ENCODE measurements around the gene IL17RD.
A peak's percentile ranks its signal among the peaks of the same experiment; 100 is the strongest.

IL17RD gene

DNA sequence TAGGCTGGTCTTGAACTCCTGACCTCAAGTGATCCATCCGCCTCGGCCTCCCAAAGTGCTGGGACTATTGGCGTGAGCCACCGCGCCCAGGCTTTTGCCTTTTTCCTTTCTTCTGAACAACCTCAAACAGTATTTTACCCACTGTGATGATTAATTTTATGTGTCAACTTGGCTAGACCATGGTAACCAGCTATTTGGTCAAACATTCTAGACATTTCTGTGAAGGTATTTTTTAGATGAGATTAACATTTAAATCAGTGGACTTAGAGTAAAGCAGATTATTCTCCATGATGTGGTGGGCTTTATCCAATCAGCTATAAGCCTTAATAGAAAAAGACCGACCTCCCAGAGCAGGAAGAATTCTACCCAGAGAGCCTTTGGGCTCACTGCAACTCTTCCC is 98.7 kb downstream of the IL17RD start:
- TF ChIP-seq GATA1 (IDR thresholded peaks at IDR 0.05; ENCODE audit: low read depth, low read length), result no peak
- TF ChIP-seq POLR2A (IDR thresholded peaks at IDR 0.05; ENCODE audit: low read length), result no peak
- no peak for DNase-seq

DNA sequence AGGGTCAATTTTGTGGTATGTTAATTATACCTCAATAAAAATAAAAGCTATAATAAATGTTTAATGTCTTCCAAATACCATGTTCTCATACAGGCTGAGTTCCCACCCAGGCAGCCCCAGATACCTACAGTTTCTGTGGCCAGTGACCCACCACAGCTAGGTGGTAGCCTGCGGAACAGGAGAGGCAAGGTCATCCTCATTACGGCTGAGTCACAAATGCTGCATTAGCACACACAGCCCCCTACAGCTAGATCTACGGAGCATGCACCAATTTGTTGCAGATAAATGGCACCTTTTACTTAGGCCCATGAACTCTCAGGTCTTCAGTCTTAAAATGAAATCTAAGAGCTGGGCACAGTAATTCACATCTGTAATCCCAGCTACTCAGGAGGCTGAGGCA is 99.6 kb downstream of the IL17RD start:
- TF ChIP-seq POLR2A (IDR thresholded peaks at IDR 0.05; ENCODE audit: low read length) (no peak), GATA1 (IDR thresholded peaks at IDR 0.05; ENCODE audit: low read depth, low read length) (no peak)
- DNase-seq, result no peak

DNA sequence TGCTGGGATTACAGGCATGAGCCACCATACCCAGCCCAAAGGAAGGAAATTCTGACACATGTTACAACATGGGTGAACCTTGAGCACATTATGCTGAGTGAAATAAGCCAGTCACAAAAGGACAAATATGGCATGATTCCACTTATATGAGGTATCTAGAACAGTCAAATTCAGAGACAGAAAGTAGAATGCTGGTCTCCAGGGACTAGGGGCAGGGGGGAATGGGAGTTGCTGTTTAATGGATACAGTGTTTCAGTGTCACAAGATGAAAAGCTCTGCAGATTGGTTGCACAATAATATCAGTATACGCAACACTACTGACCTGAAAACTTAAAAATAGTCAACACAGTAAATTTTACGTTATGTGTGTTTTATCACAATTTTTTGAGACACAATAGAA is 100.6 kb downstream of the IL17RD start:
- TF ChIP-seq POLR2A (IDR thresholded peaks at IDR 0.05; ENCODE audit: low read length) (no peak), GATA1 (IDR thresholded peaks at IDR 0.05; ENCODE audit: low read depth, low read length) (no peak)
- DNase-seq, result no peak

DNA sequence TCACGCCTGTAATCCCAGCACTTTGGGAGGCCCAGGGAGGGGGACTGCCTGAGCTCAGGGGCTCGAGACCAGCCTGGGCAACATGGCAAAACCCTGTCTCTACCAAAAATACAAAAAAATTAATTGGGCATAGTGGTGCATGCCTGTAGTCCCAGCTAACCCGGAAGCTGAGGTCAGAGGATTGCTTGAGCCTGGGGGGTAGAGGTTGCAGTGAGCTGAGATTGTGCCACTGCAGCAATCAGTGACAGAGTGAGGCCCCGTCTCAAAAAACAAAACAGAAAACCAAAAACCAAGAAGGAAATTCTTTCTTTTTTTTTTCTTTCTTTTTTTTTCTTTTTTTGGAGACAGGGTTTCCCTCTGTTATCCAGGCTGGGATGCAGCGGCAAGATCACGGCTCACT is 101.2 kb downstream of the IL17RD start:
- no peak for DNase-seq
- TF ChIP-seq POLR2A (IDR thresholded peaks at IDR 0.05; ENCODE audit: low read length) (no peak), GATA1 (IDR thresholded peaks at IDR 0.05; ENCODE audit: low read depth, low read length) (no peak)

GRCh38 chr3:57063032-57063431 is 102.1 kb downstream of the IL17RD start:
- no peak for DNase-seq
- TF ChIP-seq POLR2A (IDR thresholded peaks at IDR 0.05; ENCODE audit: low read length), result no peak
- TF ChIP-seq GATA1 (IDR thresholded peaks at IDR 0.05; ENCODE audit: low read depth, low read length), result no peak

- DNase-seq, result no peak
- TF ChIP-seq POLR2A (IDR thresholded peaks at IDR 0.05; ENCODE audit: low read length) (no peak), GATA1 (IDR thresholded peaks at IDR 0.05; ENCODE audit: low read depth, low read length) (no peak)
Observed at GRCh38 chr3:57062101-57062631, 103.0 kb downstream of the IL17RD start.

GRCh38 chr3:57061556-57061955 is 103.6 kb downstream of the IL17RD start:
- no peak for DNase-seq
- TF ChIP-seq POLR2A (IDR thresholded peaks at IDR 0.05; ENCODE audit: low read length) (no peak), GATA1 (IDR thresholded peaks at IDR 0.05; ENCODE audit: low read depth, low read length) (no peak)

DNA sequence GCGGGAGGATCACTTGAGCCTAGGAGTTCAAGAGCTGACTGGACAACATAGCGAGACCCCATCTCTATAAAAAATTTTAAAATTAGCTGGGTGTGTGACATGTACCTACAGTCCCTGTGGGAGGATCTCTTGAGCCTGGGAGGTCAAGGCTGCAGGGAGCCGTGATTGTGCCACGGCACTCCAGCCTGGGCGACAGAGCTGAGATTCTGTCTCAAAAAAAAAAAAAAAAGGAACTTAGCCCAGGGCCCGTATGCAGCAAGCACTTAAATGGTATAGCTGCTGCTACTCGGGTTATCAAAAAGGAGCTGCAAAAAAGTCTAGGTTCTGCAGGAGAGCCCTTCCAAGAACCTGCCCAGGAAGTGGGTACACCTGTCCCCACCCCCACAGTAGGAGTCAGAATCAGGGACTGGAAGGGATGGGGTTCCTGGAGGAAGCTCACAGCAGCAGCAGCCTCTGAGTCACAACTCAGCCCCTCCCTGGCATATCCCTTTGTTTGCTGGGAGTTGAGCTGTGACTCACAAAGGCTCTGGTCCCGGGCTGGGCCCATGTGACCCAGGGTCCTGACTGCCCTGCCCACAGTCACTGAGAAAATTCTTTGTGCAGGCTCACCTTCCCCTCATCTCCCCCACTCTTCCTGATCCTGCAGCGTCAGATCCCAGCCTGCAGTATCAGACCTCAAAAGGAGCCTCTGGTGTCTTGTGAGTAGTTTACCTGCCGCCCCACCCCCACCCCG is 104.9 kb downstream of the IL17RD start, which contains the start of gene SPATA12:
TSS of gene SPATA12 (plus strand) at position 576 of the 733 bp plus-strand sequence. CDS start 13,031 bp downstream, outside the sequence.
- no peak for DNase-seq
- TF ChIP-seq POLR2A (IDR thresholded peaks at IDR 0.05; ENCODE audit: low read length), result no peak
- TF ChIP-seq GATA1 (IDR thresholded peaks at IDR 0.05; ENCODE audit: low read depth, low read length), result no peak

GRCh38 chr3:57059411-57059810 is 105.7 kb downstream of the IL17RD start:
- TF ChIP-seq POLR2A (IDR thresholded peaks at IDR 0.05; ENCODE audit: low read length) (no peak), GATA1 (IDR thresholded peaks at IDR 0.05; ENCODE audit: low read depth, low read length) (no peak)
- peak; percentile 3 to 13 for DNase-seq

- DNase-seq, result no peak
Observed at GRCh38 chr3:57057351-57057750, 107.8 kb downstream of the IL17RD start.

GRCh38 chr3:57053122-57053521 is 112.0 kb downstream of the IL17RD start:
- TF ChIP-seq POLR2A (IDR thresholded peaks at IDR 0.05; ENCODE audit: low read length), result no peak
- DNase-seq, result no peak

More at GRCh38 chr3:57057351-57057750, 107.8 kb downstream of the IL17RD start:
- no peak for TF ChIP-seq POLR2A (IDR thresholded peaks at IDR 0.05; ENCODE audit: low read length)
- no peak for TF ChIP-seq GATA1 (IDR thresholded peaks at IDR 0.05; ENCODE audit: low read depth, low read length)

DNA sequence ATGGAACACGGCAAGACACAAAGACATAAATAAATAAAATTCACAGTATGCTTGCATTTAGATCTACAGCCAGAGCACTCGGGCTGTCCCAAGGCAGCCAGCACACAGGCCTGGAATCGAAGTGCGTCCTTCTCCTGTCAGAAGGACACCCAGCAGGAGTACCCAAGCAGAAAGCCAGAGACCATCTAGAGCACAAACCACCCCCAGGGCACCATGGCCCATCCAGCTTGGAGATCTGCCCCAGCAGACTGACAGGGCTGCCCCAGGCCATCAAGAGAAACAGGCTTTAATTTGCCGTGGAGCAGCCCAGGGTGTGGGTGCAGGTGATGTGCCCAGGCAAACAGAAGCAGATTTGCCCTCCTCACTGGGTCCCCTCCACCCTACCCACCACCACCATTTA is 112.5 kb downstream of the IL17RD start:
- TF ChIP-seq GATA1 (IDR thresholded peaks at IDR 0.05; ENCODE audit: low read depth, low read length), result no peak
- DNase-seq, result no peak

DNA sequence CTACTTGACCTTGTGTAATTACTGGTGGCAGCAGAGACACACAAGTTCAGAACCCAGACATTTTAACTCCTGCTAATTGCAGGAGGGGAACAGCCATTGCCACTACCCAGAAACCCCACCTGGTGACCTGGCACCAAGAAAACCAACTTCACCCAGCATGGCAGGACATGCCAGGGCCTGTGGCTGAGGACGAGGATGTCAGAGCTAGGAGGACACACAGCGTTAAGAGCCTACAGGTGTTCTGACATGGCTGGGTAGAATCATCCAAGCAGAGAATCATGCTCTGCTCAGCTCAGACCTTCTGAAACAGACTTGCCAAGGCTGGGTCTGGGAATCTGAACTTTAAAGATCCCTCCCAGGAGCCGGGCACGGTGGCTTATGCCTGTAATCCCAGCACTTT is 116.4 kb downstream of the IL17RD start:
- TF ChIP-seq POLR2A (IDR thresholded peaks at IDR 0.05; ENCODE audit: low read length) (no peak), GATA1 (IDR thresholded peaks at IDR 0.05; ENCODE audit: low read depth, low read length) (no peak)
- DNase-seq, result no peak

DNA sequence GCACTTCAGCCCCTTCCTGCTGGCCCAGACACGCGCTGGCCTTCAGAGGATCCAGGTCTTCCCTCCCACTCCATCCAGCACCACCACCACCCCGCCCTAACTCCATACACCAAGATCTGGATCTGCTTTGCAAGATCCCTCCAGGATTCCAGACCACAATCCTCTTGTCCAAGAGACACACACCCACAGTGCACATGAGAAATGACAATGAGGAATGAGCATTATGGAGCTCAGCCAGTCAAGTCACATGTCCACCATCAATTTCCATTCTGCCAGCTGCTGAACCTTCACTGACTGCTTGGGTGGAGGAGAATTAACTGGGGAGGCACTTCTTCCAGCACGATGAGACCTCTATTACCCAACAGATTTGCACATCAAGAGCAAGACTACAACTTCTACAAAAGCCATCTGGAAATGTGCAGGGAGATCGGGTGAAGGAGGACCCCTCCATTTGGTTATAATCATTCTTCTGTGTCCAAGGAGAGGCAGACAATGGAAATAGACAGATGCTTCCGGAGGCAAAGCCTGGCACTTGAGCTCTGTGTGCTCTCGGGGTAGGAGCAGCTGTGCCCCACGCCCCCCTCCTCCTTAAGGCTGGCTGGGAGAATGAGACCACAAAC is 117.0 kb downstream of the IL17RD start:
- TF ChIP-seq POLR2A (IDR thresholded peaks at IDR 0.05; ENCODE audit: low read length), result no peak
- DNase-seq, result no peak

All from erythroblast (primary cell).